GM18951 (cell line): ENCODE data around the gene ALKBH4.

ENCODE experiments used
- POLR2A ChIP-seq: IDR thresholded peaks from 4 replicates; pipeline ENCODE4 v1.6.1; 2011; ENCODE audit warnings: mild to moderate bottlenecking; ENCODE audit not compliant: insufficient read length, insufficient read depth; ENCODE audit errors: extremely low read depth
- in situ Hi-C: fragments of 300-500 bp; cut with MboI; formaldehyde crosslinking; loops from one replicate; pipeline ENCODE4 v1.12.0; 2022; ENCODE audit warnings: low sequenced_read_pairs, mixed read lengths, inconsistent platforms; ENCODE audit not compliant: unreplicated experiment

Gene ALKBH4

GRCh38 chr7:102432442-102433218, 32.0 kb downstream of the ALKBH4 start:
- no peak for TF ChIP-seq POLR2A
- in situ Hi-C loops: no loop called here

DNA sequence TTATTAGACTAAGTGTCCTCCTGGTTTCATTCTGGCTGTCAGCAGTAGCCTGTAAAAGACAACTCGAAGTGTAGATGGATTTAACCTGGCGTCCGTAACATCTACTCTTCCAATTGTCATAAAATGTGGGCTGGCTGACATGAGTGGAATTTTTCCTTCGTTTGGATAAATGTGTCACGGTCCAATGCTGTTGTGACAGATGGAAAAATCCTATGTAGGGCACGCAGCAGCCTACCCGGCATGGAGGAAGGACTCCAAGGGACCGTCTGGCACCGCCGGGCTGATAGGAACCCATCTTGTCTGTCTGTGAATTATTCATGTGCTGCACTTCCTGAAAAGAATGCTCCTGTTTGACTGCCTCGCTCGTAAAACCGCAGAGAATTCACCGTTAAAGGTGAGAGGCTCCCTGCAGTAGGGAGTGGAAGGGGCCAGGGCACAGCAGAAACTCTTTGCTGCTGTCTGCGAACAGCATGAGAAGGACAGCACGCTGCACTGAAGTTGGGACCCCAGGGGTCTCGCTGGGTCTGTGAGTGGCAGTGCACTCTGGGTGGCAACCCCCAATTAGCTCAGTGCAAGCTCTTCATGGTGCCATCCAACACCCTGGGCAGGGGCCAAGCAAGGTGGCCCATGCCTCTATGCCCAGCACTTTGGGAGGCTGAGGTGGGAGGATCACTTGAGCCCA, 32.9 kb downstream of the ALKBH4 start:
- in situ Hi-C loops: no loop called here
- peak; percentile 60 for TF ChIP-seq POLR2A

DNA sequence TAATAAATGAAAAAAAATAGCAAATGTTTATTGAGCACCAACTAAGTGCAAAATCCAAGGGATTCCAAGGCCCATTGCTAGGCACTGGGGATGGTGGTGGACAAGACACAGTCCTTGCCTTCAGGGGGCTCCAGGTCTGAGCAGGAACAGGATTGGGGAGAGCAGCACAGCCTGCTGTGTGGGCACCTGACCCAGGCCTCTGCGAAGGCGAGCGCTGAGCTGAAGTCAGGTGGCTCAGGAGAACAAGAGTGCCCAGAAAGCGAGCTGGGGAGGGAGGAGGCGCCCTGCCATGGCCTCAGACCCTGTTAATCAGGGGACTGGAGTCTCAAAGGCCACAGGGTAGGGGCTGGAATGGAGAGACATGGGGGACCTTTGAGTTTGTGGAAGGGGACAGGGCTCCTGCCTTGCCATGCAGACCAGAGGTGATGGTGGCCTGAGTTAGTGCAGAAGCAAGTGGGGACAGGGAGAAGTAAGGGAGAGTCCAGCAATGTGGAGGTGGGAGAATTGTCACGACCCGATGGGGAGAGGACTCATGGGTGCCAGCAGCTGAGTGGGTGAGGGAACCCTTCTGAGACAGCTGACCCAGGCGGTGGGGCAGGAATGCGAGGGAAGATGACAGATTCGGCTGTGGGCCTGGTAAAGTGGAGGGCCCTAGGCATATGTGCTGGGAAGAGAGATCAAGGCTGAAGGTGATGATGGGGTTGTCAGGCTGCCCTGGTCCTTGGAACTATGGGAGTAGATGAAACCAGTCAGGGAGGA, 35.3 kb downstream of the ALKBH4 start:
- in situ Hi-C loops: no loop called here

GRCh38 chr7:102427019-102427405, 37.7 kb downstream of the ALKBH4 start:
- TF ChIP-seq POLR2A: no peak
- in situ Hi-C loops: no loop called here

More for the DNA sequence above, 35.3 kb downstream of the ALKBH4 start:
- no peak for TF ChIP-seq POLR2A

DNA sequence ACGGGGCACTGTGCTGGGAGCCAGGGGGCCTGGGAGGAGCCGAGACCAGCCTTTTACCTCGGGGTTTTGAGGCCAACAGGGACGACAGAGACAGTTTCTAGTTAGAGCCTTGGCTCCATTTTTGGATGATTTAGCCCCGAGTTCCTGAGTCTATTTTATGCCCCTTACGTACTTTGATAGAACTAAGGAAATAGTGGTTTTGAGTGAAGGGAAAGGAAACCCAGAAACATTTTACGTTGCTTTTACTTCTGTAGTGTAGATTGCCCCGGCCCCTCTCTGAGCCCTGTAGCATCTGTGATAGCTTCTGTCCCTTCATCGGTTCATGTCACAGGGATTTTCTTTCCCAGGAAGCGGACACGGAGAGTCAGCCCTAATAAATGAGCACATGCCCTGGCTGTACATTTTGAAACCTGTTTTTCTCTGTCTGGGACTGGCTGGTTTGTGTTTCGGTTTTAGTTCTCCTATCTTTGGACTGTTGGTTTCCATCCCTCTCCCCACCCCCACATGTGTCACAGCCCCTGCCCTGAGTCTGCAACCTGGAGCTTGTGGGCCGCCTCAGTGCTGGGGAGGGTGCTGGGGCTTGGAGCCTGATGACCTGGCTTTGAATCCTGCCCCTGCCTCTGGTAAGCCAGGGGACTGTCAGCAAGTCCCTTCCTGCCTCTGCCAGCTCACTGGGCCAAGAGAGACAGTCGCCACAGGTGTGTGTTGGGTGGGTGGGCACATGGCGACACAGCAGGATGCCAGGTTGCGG, 38.2 kb downstream of the ALKBH4 start:
- TF ChIP-seq POLR2A: no peak
- in situ Hi-C loops: no loop called here

GRCh38 chr7:102425639-102426267, 38.9 kb downstream of the ALKBH4 start:
- TF ChIP-seq POLR2A: peak; percentile 87

GRCh38 chr7:102424787-102425218, 39.9 kb downstream of the ALKBH4 start:
- in situ Hi-C loops: no loop called here
- peak; percentile 51 for TF ChIP-seq POLR2A

More at GRCh38 chr7:102425639-102426267, 38.9 kb downstream of the ALKBH4 start:
- in situ Hi-C loops: no loop called here

DNA sequence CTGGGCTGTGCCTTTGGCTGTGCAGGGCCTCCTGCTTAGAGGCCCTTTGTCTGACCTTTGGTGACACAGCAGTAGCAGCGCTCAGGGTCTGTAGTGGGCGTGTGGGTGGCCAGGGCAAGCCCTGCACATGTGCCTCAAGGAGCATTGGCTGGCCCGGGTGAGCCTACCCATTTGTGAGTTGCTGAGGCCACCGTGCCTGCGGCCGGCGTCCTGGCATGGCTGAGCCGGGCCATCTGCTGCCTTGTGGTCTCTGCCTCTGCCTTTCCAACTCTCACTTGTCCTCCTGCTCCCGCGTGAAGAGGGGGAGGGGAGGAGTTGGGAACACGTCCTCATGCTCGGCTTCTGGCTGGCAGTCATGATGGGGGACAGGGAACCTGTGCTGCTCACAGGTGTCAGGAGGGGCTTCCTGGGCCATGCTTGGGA, 40.5 kb downstream of the ALKBH4 start:
- no peak for TF ChIP-seq POLR2A
- in situ Hi-C loops: no loop called here

- no peak for TF ChIP-seq POLR2A
- in situ Hi-C loops: no loop called here
These were observed 42.9 kb downstream of the ALKBH4 start for GRCh38 chr7:102421706-102422240.

- no peak for TF ChIP-seq POLR2A
- in situ Hi-C loops: no loop called here
These were observed 46.1 kb downstream of the ALKBH4 start for GRCh38 chr7:102418592-102418991.

DNA sequence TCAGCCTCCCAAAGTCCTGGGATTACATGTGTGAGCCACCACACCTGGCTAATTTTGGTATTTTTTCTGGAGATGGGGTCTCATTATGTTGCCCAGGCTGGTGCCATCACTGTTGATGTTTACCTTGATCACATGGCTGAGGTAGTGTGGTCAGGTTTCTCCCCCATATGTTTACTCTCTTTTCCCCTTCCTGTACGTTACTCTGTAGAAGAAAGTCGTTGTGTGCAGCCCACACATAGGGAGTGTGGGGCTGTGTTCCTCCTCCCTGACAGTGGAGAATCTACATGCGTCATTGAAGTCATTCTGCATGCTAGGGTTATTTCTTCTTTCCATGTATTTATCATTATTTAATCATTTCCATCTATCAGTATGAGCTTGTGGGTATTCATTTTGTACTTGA, 47.6 kb downstream of the ALKBH4 start:
- no peak for TF ChIP-seq POLR2A
- in situ Hi-C loops: no loop called here

- TF ChIP-seq POLR2A: no peak
- in situ Hi-C loops: no loop called here
These were observed 48.3 kb downstream of the ALKBH4 start for GRCh38 chr7:102416406-102416805.
